ENCODE measurements around the gene ZNF346. TPM values are rescaled to one million over a fixed set of nuclear protein-coding genes. Genes with fewer than 3 reads are reported as not detected.
"Not testable (repeated sequence)": the region's sequence is repeated elsewhere in the genome, so short reads cannot be mapped to it uniquely, and the experiment has no call there.

The ZNF346 gene
- total RNA-seq, 2 donors from 2014 or later, result 18.5 to 22.5 TPM

DNA sequence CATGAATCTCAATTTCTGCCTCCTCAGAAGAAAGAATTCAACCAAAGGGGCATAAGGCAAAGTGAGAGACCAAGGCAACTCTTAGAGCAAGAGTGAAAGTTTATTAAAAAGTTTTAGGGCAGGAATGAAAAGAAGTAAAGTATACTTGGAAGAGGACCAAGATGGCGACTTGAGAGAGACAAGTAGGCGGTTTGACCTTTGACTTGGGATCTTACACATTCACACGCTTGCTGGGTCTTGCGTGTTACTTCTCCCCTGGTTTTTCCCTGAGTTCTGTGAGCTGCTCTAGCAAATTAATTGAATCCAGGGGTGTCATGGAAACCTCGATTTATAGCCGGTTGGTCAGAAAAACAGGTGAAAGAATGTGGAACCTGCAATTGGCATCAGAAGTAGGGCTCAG, 7.0 kb downstream of the ZNF346 start:
- peaks cover 80% of the 10 kb centered on the region for H3K36me3 Mint-ChIP-seq (ENCODE audit: low read depth)

DNA sequence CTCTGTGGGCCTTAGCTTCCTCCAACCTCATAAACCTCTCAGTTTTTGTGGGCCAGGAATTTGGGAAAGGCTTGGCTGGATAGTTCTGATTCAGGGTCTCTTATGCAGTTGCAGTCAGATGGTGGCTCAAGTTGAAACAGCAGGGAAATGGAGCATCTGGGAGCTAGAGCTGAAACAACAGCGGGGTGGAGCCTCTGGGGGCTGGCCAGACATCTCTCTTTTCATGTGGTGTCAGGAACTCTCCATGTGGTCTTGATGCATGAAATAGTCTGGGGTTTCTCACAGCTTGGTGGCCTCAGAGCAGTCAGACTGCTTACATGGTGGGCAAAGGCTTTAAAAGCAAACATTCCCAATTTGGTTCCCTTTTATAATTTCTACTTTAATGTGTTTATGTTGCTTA, 13.5 kb downstream of the ZNF346 start:
- Mint-ChIP-seq H3K27me3 (no peaks in the 10 kb centered on the region), H3K4me3 (no peak overlapping the region), H3K4me1 (peaks cover 7% of the 10 kb centered on the region), H3K9me3 (peaks cover 4% of the 10 kb centered on the region), H3K27ac (no peak overlapping the region), H3K36me3 (ENCODE audit: low read depth) (peaks cover 45% of the 10 kb centered on the region)
- no peak for ATAC-seq (replicated peaks)

More for the DNA sequence above, 7.0 kb downstream of the ZNF346 start:
- no peak overlapping the region for H3K4me3 Mint-ChIP-seq
- peaks cover 18% of the 10 kb centered on the region for H3K4me1 Mint-ChIP-seq
- ATAC-seq (replicated peaks), result no peak
- no peaks in the 10 kb centered on the region for H3K27me3 Mint-ChIP-seq
- H3K9me3 Mint-ChIP-seq, result peaks cover 4% of the 10 kb centered on the region
- H3K27ac Mint-ChIP-seq, result no peak overlapping the region

DNA sequence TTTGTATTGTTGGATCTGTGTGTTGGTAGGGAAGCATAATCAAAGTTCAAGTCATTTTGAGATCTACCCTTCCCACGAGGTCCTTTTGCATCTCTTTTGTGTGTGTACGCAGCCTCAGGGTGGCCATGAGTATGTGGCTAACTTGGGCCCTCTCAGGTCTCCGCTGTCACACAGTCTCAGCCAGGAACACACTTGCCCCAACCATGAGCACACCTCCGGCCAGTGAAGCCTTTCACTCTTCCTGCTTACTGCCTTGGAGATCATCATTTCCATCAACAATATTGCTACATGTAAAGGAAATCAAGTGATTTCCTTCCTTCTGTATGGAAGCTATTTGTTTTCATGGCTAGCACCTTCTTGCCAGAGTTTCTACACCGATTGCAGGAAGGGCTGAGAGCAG, 13.9 kb downstream of the ZNF346 start:
- no peak overlapping the region for H3K27ac Mint-ChIP-seq
- H3K4me1 Mint-ChIP-seq, result peaks cover 5% of the 10 kb centered on the region
- peaks cover 46% of the 10 kb centered on the region for H3K36me3 Mint-ChIP-seq (ENCODE audit: low read depth)
- no peak overlapping the region for H3K4me3 Mint-ChIP-seq
- no peaks in the 10 kb centered on the region for H3K27me3 Mint-ChIP-seq
- ATAC-seq (replicated peaks), result no peak
- peaks cover 3% of the 10 kb centered on the region for H3K9me3 Mint-ChIP-seq

DNA sequence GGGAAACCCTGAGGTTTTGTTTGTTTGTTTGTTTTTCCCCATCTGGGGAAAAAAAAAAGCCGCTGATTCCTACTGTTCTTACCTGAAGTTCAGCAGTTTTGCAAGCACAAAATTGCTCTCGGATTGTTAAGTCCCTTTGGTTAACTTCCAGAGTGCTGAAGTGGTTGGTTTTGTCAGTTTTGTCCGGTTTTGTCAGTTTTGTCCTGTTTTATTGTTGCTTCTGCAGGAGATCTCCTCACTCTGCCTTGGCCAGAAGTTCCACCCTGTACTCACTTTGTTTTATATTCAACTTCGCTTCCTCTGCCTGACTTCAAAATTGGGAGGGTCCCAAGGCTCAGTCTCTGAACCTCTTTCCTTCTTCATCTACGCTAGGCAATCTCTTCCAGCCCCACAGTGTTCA, 14.4 kb downstream of the ZNF346 start:
- H3K27me3 Mint-ChIP-seq, result no peaks in the 10 kb centered on the region
- peaks cover 46% of the 10 kb centered on the region for H3K36me3 Mint-ChIP-seq (ENCODE audit: low read depth)
- no peak overlapping the region for H3K27ac Mint-ChIP-seq
- H3K4me1 Mint-ChIP-seq, result peaks cover 5% of the 10 kb centered on the region
- no peak for ATAC-seq (replicated peaks)
- no peaks in the 10 kb centered on the region for H3K9me3 Mint-ChIP-seq
- no peak overlapping the region for H3K4me3 Mint-ChIP-seq

DNA sequence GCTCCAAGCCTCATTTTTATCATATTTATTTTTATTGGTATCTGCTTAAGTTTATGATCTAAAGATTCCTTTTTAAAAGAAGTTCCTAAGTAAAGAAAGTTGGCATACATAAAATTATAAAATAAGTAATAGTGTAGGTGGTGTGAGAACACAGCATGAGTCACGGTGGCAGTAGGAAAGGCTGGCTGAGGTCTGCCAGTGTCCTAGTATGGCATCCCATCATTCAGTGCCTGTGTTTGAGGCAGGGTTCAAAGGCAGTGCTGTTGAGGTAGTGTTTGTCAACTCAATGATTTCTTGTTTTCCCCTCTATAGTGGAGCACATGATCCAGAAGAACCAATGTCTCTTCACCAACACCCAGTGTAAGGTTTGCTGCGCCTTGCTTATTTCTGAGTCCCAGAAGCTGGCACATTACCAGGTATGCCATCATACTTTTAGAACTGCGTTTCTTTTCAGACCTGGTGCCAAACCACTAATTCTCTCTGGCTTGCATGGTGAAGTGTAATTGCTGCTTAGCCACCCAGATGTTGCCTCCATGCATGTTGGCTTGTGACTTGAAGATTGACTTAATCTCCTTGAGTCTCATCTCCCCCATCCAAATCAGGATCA, 18.4 kb downstream of the ZNF346 start:
- Mint-ChIP-seq H3K4me1 (peaks cover 5% of the 10 kb centered on the region), H3K27me3 (no peaks in the 10 kb centered on the region), H3K4me3 (no peak overlapping the region), H3K36me3 (ENCODE audit: low read depth) (peaks cover 59% of the 10 kb centered on the region), H3K9me3 (no peaks in the 10 kb centered on the region), H3K27ac (no peak overlapping the region)
- ATAC-seq (replicated peaks), result peak; percentile 24

DNA sequence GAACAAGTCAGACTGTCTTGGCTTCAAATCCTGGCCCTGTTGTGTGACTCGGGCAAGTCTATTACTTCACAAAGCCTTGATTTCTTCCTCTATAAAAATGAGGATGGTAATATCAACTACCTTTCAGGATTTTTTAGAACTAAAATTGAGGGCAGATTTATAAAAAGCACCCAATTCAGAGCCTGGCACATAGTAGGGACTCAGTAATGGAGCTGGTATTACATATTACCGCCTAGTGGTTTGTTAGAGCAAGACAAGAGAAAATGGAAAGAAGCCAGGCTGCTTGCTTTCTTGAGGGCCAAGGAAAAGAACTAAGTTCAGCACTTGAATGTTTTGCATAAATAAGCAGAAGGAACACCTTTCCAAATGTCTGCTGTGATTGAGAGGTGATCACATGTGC, 19.4 kb downstream of the ZNF346 start:
- Mint-ChIP-seq H3K4me3 (no peak overlapping the region), H3K27ac (peak overlapping the region; percentile 73), H3K36me3 (ENCODE audit: low read depth) (peaks cover 62% of the 10 kb centered on the region), H3K4me1 (peaks cover 5% of the 10 kb centered on the region), H3K9me3 (no peaks in the 10 kb centered on the region), H3K27me3 (no peaks in the 10 kb centered on the region)
- no peak for ATAC-seq (replicated peaks)

- no peak for ATAC-seq (replicated peaks)
- H3K4me1 Mint-ChIP-seq, result peaks cover 5% of the 10 kb centered on the region
- H3K27me3 Mint-ChIP-seq, result no peaks in the 10 kb centered on the region
- no peak overlapping the region for H3K27ac Mint-ChIP-seq
- H3K4me3 Mint-ChIP-seq, result no peak overlapping the region
- H3K9me3 Mint-ChIP-seq, result no peaks in the 10 kb centered on the region
- peaks cover 73% of the 10 kb centered on the region for H3K36me3 Mint-ChIP-seq (ENCODE audit: low read depth)
Observed at GRCh38 chr5:177043114-177043513, 20.6 kb downstream of the ZNF346 start.

- ATAC-seq (replicated peaks), result no peak
- Mint-ChIP-seq H3K9me3 (no peaks in the 10 kb centered on the region), H3K27ac (peak overlapping the region; percentile 19), H3K4me3 (no peak overlapping the region), H3K27me3 (no peaks in the 10 kb centered on the region), H3K4me1 (peaks cover 5% of the 10 kb centered on the region), H3K36me3 (ENCODE audit: low read depth) (peaks cover 82% of the 10 kb centered on the region)
Observed at GRCh38 chr5:177043958-177044357, 21.5 kb downstream of the ZNF346 start.

DNA sequence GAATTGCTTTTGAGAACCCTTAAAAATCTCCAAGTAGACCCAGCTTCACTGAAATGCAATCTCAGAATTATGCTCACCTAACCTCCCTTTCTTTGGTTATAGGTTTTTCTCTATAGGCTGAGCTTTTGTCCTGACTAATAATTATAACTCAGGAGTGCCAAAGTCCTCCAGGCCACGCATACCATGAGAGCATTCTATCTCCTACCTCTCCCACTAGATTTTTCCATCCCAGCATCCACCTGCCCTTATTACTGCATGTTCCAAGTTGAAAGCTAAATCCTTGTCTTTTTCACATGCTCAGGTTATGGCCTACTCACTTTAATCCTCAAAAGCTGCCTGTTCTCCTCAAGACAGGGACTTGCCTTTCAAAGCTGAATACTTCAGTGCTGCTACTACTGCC, 22.1 kb downstream of the ZNF346 start:
- no peak for ATAC-seq (replicated peaks)
- Mint-ChIP-seq H3K4me1 (peaks cover 5% of the 10 kb centered on the region), H3K27me3 (no peaks in the 10 kb centered on the region), H3K36me3 (ENCODE audit: low read depth) (peaks cover 89% of the 10 kb centered on the region), H3K9me3 (no peaks in the 10 kb centered on the region), H3K4me3 (no peak overlapping the region), H3K27ac (no peak overlapping the region)

GRCh38 chr5:177045631-177046030, 23.1 kb downstream of the ZNF346 start:
- peaks cover 99% of the 10 kb centered on the region for H3K36me3 Mint-ChIP-seq (ENCODE audit: low read depth)

DNA sequence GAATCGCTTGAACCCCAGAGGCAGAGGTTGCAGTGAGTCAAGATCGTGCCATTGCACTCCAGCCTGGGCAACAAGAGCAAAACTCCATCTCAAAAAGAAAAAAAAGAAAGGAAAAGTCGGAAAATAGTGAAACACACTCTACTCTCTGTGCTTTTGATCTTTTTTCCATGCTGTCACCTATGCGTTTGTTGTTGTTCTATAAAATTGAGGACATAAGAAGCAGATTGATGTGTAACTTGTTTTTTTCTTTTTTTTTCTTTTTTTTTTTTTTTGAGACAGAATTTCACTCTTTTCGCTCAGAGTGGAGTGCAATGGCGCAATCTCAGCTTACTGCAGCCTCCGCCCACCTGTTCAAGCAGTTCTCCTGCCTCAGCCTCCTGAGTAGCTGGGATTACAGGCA, 26.0 kb downstream of the ZNF346 start:
- H3K4me3 Mint-ChIP-seq; H3K9me3 Mint-ChIP-seq; H3K27ac Mint-ChIP-seq; H3K4me1 Mint-ChIP-seq; ATAC-seq (replicated peaks); H3K27me3 Mint-ChIP-seq: not testable (repeated sequence)
- H3K36me3 Mint-ChIP-seq (ENCODE audit: low read depth), result peaks cover 99% of the 10 kb centered on the region

More at GRCh38 chr5:177045631-177046030, 23.1 kb downstream of the ZNF346 start:
- H3K27me3 Mint-ChIP-seq, result no peaks in the 10 kb centered on the region
- H3K4me3 Mint-ChIP-seq, result no peak overlapping the region
- no peaks in the 10 kb centered on the region for H3K9me3 Mint-ChIP-seq
- no peak for ATAC-seq (replicated peaks)
- peaks cover 5% of the 10 kb centered on the region for H3K4me1 Mint-ChIP-seq
- no peak overlapping the region for H3K27ac Mint-ChIP-seq

DNA sequence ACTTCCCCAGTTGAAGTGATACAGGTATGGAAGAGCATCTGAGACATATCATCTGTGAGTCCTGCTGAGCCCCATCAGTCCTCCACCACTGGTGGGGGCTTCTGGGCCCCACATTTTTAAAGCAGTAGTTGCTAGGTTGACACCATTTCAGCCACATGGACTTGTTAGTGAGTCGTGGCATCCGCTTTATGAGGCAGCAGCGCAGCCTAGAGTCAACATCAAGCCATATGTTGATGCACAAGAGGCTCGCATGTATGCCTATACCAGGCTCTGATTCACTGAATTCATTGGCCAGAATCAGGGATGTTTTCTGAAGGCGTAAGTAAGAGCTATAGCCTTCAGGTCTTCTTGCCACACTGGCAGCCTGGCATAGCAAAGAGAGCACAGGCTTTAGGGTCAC, 26.8 kb downstream of the ZNF346 start:
- Mint-ChIP-seq H3K36me3 (ENCODE audit: low read depth) (peaks cover 97% of the 10 kb centered on the region), H3K4me3 (no peak overlapping the region), H3K27me3 (no peaks in the 10 kb centered on the region), H3K9me3 (no peaks in the 10 kb centered on the region), H3K27ac (no peak overlapping the region), H3K4me1 (no peaks in the 10 kb centered on the region)
- ATAC-seq (replicated peaks), result no peak

DNA sequence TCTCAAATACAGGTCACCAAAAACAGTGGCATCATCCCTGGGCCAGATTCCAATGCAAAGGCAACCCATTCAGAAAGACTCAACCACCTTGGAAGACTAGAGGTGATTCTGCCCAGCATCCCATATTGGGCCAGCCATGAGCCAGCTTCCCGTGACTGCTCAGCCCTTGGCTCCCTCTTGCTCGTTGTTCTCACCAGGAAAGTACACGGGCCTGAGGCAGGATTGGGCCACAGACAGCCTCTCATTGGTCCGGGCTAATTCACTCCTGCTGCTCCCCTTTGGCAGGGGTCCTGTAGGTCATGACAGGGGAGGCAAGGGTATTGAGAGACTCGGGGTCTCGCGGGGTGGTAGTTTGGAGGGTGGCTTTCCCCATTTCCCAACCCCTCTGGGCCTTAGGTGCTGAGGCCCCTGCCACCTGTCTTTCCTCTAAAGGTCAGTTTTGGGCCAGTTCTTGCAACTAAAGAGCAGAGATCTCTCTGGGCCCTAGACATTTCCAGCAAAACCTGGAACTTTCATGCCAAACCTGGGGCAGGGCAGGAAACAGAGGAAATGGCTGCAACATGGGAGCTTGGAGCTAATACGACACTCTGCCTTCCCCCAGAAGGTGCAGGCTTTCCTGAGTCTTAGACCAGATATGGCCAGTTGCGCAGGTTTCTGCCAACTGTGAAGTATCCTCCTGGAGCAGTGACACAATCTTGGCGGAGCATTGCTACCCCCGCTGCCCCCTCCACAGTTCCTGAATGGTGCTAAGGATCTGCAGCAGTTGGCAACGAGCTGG, 42.2 kb downstream of the ZNF346 start:
- no peaks in the 10 kb centered on the region for H3K4me1 Mint-ChIP-seq
- no peak overlapping the region for H3K4me3 Mint-ChIP-seq
- no peaks in the 10 kb centered on the region for H3K27me3 Mint-ChIP-seq
- no peak for ATAC-seq (replicated peaks)
- H3K36me3 Mint-ChIP-seq (ENCODE audit: low read depth), result peaks cover 30% of the 10 kb centered on the region
- H3K9me3 Mint-ChIP-seq, result no peaks in the 10 kb centered on the region
- no peak overlapping the region for H3K27ac Mint-ChIP-seq

DNA sequence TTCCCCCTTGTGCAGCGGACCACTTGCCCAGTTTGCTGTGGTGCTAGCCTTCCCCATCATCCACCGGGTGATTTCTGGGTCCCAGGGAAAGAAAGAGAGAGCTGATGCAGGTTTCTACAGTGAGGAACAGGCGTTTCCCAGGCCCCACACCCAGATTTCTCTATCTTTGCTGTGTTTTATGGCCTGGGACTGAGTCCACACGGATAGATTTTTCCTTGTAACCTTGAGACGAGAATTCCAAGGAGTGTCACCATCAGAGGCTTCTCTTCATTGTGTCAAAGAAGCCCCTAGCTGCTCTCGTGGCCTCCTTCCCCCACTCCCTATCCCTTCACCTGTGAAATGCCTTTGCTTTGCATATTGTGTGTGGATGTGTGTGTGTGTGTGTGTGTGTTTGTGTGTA, 43.0 kb downstream of the ZNF346 start:
- Mint-ChIP-seq H3K4me3 (no peak overlapping the region), H3K9me3 (no peaks in the 10 kb centered on the region), H3K27ac (no peak overlapping the region), H3K36me3 (ENCODE audit: low read depth) (peaks cover 28% of the 10 kb centered on the region), H3K4me1 (no peaks in the 10 kb centered on the region), H3K27me3 (no peaks in the 10 kb centered on the region)
- no peak for ATAC-seq (replicated peaks)

DNA sequence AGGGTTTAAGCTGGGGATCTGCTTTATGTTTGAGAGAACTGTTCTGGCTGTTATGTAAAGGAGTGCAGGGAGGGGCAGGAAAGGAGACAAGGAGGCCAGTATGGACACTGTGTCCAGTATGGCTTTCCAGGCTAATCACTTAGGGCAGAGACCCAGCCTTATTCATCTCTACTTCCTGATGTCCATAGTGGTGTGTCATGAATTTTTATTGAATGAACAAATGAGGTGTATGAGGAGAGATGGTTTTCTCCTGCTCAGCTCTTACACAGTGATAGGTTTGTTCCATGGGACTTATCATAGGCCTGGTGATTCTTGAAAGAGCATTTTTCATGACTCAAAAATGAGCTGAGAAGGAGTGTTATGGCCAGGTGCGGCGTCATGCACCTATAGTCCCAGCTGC, 43.7 kb downstream of the ZNF346 start:
- ATAC-seq (replicated peaks), result no peak
- no peak overlapping the region for H3K4me3 Mint-ChIP-seq
- H3K27ac Mint-ChIP-seq, result no peak overlapping the region
- H3K36me3 Mint-ChIP-seq (ENCODE audit: low read depth), result peaks cover 28% of the 10 kb centered on the region
- H3K27me3 Mint-ChIP-seq, result no peaks in the 10 kb centered on the region
- H3K4me1 Mint-ChIP-seq, result no peaks in the 10 kb centered on the region
- no peaks in the 10 kb centered on the region for H3K9me3 Mint-ChIP-seq

All from activated T-helper 17 cell treated with anti-CD3 and anti-CD28 coated beads, Interleukin-2, amount 50 U/mL, for 72 hours (primary cell).